Measurements from ENCODE around the gene POU2AF1.
"Not testable (repeated sequence)": the region's sequence is repeated elsewhere in the genome, so short reads cannot be mapped to it uniquely, and the experiment has no call there.

POU2AF1 gene

DNA sequence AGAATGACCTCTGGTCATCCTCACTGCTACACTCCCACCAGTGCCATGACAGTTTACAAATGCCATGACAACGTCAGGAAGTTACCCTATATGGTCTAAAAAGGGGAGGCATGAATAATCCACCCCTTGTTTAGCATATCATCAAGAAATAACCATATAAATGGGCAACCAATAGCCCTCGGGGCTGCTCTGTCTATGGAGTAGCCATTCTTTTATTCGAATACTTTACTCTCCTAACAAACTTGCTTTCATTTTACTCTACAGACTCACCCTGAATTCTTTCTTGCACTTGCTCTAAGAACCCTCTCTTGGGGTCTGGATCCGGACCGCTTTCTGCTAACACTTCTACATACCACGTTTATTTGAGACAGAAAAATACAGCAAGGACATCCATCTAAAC, 58.9 kb downstream of the POU2AF1 start:
- not testable (repeated sequence) for DNase-seq (ENCODE audit: low read depth in 2 of 2)

DNA sequence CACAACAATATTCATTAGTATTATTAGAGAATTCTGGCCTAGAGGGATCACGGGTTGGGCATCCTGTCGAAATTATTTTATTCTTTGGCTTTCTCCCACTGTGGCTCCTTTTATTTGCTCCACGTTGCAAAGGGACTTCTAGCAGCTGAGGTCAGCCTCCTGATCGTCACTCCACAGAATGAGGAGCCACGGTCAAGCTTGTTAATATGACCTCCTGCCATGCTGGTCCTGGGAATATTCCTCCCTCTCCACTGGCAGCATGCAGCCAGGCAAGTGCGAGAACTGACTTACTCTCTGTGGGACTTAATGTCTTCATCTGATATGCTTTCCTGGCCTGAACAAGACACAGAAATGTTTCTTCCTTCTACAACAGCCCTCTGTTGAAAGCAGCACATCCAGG, 59.8 kb downstream of the POU2AF1 start:
- no peak for DNase-seq (ENCODE audit: low read depth in 2 of 2)

DNA sequence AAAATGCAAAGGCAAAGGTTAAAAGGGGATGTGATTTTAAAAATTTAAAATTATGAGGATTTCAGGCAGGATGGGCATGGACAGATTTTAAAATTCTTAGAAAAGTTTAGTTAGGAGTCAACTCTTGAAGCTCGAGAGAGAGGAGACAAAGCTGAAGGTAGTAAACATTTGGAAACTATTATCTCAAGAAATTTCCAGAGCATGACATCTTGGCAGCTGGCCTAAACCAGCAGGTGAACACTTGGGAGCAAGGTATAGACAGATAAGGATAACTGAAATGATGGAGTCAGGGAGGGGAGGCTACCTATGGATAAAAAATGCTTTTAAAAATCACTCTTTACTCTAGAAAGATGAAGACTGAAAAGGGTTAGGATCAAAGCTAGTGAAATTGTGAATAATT, 67.0 kb downstream of the POU2AF1 start:
- no peak for DNase-seq (ENCODE audit: low read depth in 2 of 2)

DNA sequence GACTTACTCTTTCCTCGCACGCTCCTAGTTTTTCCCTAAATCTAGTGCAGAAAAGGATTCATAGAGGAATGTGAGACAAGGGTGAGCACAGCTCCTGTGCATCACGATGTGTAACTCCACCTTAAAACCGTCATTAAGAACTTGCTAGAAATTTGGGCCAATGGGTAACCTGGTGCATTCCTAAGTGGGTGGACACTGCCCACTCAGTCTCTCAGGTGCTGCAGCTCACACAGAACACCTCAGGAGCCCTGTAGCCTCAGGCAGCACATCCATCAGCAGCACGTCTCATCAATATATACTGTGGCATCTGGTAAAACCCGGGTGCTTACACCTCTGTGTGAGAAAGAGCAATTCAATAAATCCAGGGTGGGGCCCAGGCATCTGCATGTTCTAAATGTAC, 68.4 kb downstream of the POU2AF1 start:
- no peak for DNase-seq (ENCODE audit: low read depth in 2 of 2)

DNA sequence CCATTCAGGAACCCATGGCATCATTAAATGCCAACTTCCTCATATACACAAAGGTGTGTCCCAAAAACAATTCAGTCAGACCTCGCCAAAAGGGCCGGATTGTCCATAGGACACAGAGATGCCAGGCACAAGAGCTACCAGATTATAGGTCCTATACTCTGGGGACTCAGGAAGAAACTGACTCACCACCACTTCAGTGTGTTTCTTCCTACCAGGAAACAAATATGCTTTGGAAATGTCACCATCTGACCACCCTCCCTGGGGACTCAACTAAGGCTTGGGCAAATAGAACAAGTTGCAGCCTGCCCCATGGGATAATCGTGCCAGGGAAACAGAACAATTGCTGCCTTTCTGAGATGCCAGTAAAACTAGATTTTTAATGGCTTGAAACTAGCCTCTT, 69.0 kb downstream of the POU2AF1 start:
- DNase-seq (ENCODE audit: low read depth in 2 of 2): no peak

DNA sequence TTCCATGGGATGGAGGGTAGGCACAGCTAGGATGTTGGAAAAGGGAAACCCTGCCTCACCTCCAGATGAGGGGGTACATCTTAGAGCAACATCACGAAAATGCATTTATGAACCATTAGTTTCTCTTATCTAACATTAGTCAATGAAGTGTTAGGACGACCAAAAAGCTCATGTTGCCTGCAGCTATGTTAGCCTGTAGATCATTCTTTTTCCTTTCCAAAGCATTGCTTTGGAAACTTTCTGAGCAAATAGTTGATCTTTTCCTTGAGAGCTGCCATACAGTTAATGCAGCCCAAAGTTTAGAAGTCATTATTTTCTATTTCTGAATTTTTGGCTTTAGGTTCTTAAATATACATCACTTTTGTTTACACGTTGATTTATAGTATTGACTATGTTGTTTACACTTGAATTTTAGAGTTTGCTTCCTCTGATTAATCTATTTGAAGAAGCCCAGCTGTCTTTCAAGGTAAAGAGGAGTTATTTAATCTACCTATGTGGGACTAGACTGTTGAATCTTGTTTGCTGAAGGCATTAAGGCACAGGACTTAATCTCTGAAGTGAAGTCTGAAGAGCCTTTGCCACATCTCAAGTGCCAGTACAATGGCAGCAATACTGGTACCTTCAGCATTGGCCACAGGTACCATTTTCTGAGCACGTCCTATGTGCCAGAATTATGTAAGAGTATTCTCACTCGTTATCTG, 69.7 kb downstream of the POU2AF1 start:
- DNase-seq (ENCODE audit: low read depth in 2 of 2): no peak

DNA sequence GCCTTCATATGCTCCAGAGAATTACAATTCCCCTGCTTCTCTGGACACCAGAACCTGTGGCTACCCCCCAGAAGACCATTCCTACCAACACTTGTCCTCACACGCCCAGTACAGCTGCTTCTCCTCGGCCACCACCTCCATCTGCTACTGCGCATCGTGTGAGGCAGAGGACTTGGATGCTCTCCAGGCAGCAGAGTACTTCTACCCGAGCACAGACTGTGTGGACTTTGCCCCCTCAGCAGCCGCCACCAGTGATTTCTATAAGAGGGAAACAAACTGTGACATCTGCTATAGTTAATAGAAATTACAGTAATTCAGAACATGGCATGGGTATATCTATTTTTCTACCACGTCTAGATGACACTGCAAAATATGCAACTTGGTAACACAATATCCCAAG, 70.9 kb downstream of the POU2AF1 start:
- DNase-seq (ENCODE audit: low read depth in 2 of 2): no peak

DNA sequence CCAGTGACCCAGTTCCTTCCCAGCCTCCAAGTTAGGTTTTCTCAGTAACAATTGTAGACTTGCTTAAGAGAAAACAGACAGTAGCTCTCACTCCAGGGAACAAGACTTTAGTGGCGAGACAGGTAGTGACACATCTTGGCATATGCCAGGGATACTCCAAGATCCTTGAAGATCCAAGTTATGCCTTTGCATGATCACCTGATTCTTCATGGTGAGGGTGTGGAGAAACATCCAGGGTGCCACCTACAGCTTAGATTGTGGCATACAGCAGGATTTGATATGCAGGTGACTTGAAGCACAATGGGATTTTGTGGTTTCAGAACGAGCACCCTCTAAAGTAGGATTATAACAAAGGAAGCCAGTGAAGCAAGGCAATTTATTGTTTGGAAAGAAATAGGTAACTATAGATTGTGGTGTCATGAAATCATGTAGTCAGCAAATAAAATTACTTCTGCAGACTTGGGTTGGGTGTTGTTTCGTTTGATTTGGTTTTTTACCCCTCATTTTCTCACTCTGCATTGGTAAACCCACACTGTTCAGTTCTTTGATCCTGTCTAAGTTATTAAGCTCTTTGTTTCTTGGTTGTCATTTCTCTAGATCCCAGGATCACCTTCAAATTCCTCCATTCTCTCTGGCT, 71.5 kb downstream of the POU2AF1 start:
- no peak for DNase-seq (ENCODE audit: low read depth in 2 of 2)

DNA sequence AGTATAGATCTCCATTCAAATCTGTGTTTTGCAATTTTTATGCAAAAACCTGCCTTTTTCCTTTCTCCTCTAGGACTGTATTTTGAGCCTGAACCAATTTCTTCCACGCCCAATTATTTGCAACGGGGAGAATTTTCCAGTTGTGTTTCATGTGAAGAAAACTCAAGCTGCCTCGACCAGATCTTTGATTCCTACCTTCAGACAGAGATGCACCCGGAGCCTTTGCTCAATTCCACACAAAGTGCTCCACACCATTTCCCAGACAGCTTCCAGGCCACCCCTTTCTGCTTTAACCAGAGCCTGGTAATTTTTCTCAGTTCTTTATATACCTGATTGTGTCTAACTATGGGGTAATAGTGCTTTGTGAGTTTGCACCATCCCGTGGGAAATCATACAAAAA, 72.8 kb downstream of the POU2AF1 start:
- no peak for DNase-seq (ENCODE audit: low read depth in 2 of 2)

DNA sequence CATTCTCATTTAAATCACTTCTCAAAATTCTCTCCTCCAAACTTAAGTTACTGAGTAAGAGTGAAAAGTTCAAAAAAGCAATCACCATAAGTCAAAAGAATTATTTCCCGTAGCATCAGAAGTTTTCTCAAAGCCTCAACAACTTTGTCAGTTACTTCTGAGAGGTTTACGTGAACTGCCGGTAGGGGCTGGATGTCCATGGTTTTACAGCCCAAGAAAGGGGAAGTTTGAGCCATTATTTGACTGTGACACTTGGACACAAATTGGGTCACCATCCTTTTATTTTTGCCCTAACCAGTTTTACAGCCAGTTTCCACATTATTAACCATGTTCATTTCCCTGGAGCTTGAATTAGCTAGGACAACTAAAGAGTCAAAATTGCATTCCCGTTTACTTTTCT, 73.2 kb downstream of the POU2AF1 start:
- no peak for DNase-seq (ENCODE audit: low read depth in 2 of 2)

DNA sequence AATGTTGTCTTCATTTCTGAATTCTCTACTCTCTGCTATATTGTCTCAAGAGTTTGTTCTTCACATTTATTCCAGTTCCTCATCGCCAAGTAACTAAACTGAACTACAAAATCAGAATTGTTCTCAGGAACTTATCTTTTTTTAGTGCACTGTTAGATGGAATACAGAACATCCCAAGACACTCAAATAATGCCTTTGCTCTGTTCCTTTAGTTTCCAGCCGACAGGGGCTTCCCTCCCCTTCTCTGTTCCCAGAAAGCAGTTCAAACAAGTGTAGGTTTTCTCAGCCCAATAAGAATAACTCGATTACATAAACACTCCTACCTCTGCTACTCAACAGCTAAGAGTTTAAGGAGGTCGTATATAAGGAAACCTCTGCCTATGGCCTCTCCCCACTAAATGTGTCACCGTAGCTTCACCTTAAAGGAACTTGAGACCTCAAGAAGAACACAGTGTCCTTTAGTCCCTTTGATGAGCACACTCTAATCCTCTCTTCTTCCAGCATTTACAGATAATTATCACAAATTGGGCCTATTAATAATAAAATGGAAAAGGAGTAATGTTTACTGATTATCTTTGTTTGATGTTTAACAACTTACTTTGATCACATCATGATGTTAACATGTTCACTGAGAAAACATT, 73.8 kb downstream of the POU2AF1 start:
- DNase-seq (ENCODE audit: low read depth in 2 of 2): no peak

DNA sequence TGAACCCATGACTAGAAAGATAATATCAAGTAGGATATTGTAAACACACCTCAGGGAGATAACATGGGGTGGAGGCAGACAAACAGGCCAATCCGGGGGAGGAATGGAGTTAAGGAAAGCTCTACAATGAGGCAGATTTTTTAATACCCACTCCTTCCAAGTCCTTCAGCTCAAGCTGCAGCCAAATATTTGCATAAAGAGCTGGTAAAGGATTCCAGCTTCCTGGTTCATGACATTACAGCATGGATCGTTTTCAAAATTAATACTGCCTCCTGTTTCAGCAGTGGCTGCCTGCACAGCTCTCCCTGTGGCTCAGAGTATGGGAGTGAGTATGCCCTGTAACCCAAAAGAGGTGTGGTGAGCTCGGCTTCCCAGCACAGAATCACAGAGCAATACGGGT, 75.6 kb downstream of the POU2AF1 start:
- DNase-seq (ENCODE audit: low read depth in 2 of 2): no peak

DNA sequence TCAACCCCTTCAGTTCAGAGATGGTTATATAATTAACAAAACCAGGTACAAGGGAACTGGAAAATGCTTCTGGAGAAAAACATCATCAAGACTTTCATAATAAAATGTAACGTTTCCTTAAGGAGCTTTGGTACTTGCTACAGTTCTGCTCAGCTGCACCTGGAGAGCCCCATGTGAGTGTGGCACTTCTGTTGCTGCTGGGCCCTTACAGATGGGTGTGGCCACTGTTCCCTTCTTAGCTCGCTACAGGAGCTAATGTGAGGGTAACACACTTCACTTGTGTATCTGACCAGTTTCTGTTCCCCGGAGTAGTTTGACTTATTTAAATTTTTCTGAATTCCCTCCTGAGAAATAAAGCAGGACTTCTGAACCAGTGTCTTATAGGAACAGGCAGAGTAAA, 76.8 kb downstream of the POU2AF1 start:
- DNase-seq (ENCODE audit: low read depth in 2 of 2): no peak

Measured in stimulated activated CD4-positive, alpha-beta T cell treated with anti-CD3 and anti-CD28 coated beads, Interleukin-4, amount 100 ng/mL, for 48 hours (primary cell).